ENCODE results near the gene ITPRID2. TPM values are rescaled to one million over a fixed set of nuclear protein-coding genes. Genes with fewer than 3 reads are reported as not detected.
"Not testable (repeated sequence)": the region's sequence is repeated elsewhere in the genome, so short reads cannot be mapped to it uniquely, and the experiment has no call there.

The ITPRID2 gene
- total RNA-seq, 4 donors from 2014 or later, result 20.1 to 69.2 (median 60.1) TPM

- Histone ChIP-seq H3K27ac (no peak overlapping the region), H3K4me1 (peaks cover 0 to 14% (median 0%) of the 10 kb centered on the region in 3 donors), H3K4me3 (no peak overlapping the region), H3K9me3 (no peaks in the 10 kb centered on the region), H3K27me3 (no peaks in the 10 kb centered on the region), H3K36me3 (no peaks in the 10 kb centered on the region)
- intact Hi-C loops (cut with DNase I), result no loop called here
- TF ChIP-seq CTCF (IDR thresholded peaks at IDR 0.05) (no peak), POLR2A (IDR thresholded peaks at IDR 0.05) (no peak)
- WGBS, 2 donors, result 71 to 83% methylated on average over 1 of the region's 1 CpG
- no peak for DNase-seq
These were observed 61.1 kb downstream of the ITPRID2 start for GRCh38 chr2:181952404-181953226.

- no peak for DNase-seq
- Histone ChIP-seq H3K4me3 (peak overlapping the region in 2 of 4 donors; percentile 30 to 52), H3K27ac (no peak overlapping the region)
These were observed 62.5 kb downstream of the ITPRID2 start for GRCh38 chr2:181953881-181954537.

GRCh38 chr2:181954538-181954883 is 63.0 kb downstream of the ITPRID2 start:
- Histone ChIP-seq H3K4me3 (peak overlapping the region in 2 of 4 donors; percentile 30 to 52), H3K9me3 (no peaks in the 10 kb centered on the region), H3K27ac (no peak overlapping the region), H3K4me1 (peaks cover 0 to 14% (median 0%) of the 10 kb centered on the region in 3 donors), H3K36me3 (no peaks in the 10 kb centered on the region), H3K27me3 (no peaks in the 10 kb centered on the region)
- TF ChIP-seq CTCF (IDR thresholded peaks at IDR 0.05), result no peak
- TF ChIP-seq POLR2A (IDR thresholded peaks at IDR 0.05), result no peak
- no peak for DNase-seq
- intact Hi-C loops (cut with DNase I), result no loop called here
- WGBS, 2 donors, result 29 to 39% methylated on average over 4 of the region's 4 CpGs

More at GRCh38 chr2:181953881-181954537, 62.5 kb downstream of the ITPRID2 start:
- Histone ChIP-seq H3K27me3 (no peaks in the 10 kb centered on the region), H3K36me3 (no peaks in the 10 kb centered on the region), H3K9me3 (no peaks in the 10 kb centered on the region), H3K4me1 (peaks cover 0 to 14% (median 0%) of the 10 kb centered on the region in 3 donors)
- 17 to 24% methylated on average over 5 to 16 of the region's 19 CpGs for WGBS, 2 donors
- TF ChIP-seq POLR2A (IDR thresholded peaks at IDR 0.05), result no peak
- TF ChIP-seq CTCF (IDR thresholded peaks at IDR 0.05), result peak; percentile 44 to 62 (median 55)
- intact Hi-C loops (cut with DNase I), result no loop called here

- H3K4me1 ChIP-seq, result peaks cover 0 to 14% (median 0%) of the 10 kb centered on the region in 3 donors
- no peak overlapping the region for H3K27ac ChIP-seq
- 7 to 19% methylated on average over 1 of the region's 1 CpG for WGBS, 2 donors
- no peak for DNase-seq
- H3K4me3 ChIP-seq, result no peak overlapping the region
- intact Hi-C loops (cut with DNase I), result no loop called here
- no peaks in the 10 kb centered on the region for H3K27me3 ChIP-seq
- H3K9me3 ChIP-seq, result no peaks in the 10 kb centered on the region
- H3K36me3 ChIP-seq, result no peaks in the 10 kb centered on the region
- TF ChIP-seq POLR2A (IDR thresholded peaks at IDR 0.05) (no peak), CTCF (IDR thresholded peaks at IDR 0.05) (no peak)
These were observed 63.5 kb downstream of the ITPRID2 start for GRCh38 chr2:181955010-181955409.

- H3K9me3 ChIP-seq; H3K27me3 ChIP-seq; intact Hi-C loops (cut with DNase I); H3K36me3 ChIP-seq; H3K4me3 ChIP-seq; H3K27ac ChIP-seq; DNase-seq: not testable (repeated sequence)
- 94 to 97% methylated on average over 3 of the region's 3 CpGs for WGBS, 2 donors
- H3K4me1 ChIP-seq, result peaks cover 0 to 14% (median 0%) of the 10 kb centered on the region in 3 donors
These were observed 64.3 kb downstream of the ITPRID2 start for GRCh38 chr2:181955866-181956265.
